Measurements from ENCODE around the gene EMC8. TPM values are rescaled to one million over a fixed set of nuclear protein-coding genes. Genes with fewer than 3 reads are reported as not detected.
"Not testable (repeated sequence)": the region's sequence is repeated elsewhere in the genome, so short reads cannot be mapped to it uniquely, and the experiment has no call there.

Gene EMC8
- total RNA-seq, 1 experiment from 2014 or later: 73.0 TPM

- ATAC-seq; H3K9me3 ChIP-seq (ENCODE audit: control insufficient read depth in 1 of 2, insufficient read depth in 1 of 2, low read depth in 1 of 2, low read length in 2 of 2); H3K4me3 ChIP-seq (replicated peaks in 1 of 2; ENCODE audit: low read depth in 1 of 2, low read length in 2 of 2); POLR2A ChIA-PET; H3K4me1 ChIP-seq (ENCODE audit: control insufficient read depth in 1 of 2, insufficient read depth in 2 of 2, low read length in 2 of 2); H3K9me2 ChIP-seq (ENCODE audit: insufficient read depth); RAD21 ChIA-PET (ENCODE audit: low non-redundant PET in 1 of 2, low total read pairs in 2 of 2, uncharacterized antibody in 2 of 2, unreplicated experiment in 2 of 2); H3K4me2 ChIP-seq (ENCODE audit: low read length); intact Hi-C loops (cut with micrococcal nuclease); H3K36me3 ChIP-seq (ENCODE audit: control insufficient read depth in 1 of 2, insufficient read depth in 2 of 2, low read length in 2 of 2); DNase-seq (ENCODE audit: low read depth, low spot score); H4K20me1 ChIP-seq (ENCODE audit: insufficient read depth); BruUV-seq (replicated peaks); H2AFZ ChIP-seq (ENCODE audit: low read depth, low read length, poor library complexity, severe bottlenecking); H3K79me2 ChIP-seq (ENCODE audit: insufficient read depth, low read length); H3K27ac ChIP-seq (ENCODE audit: low read depth, low read length); H3K9ac ChIP-seq (ENCODE audit: low read length); CTCF ChIA-PET: not testable (repeated sequence)
- H3K27me3 ChIP-seq (ENCODE audit: insufficient read depth, low read length): peaks cover 32% of the 10 kb centered on the region
These were observed 38.3 kb upstream of the EMC8 start for GRCh38 chr16:85837654-85838053.

- H3K27ac ChIP-seq (ENCODE audit: low read depth, low read length): no peak overlapping the region
- peaks cover 32% of the 10 kb centered on the region for H3K27me3 ChIP-seq (ENCODE audit: insufficient read depth, low read length)
- intact Hi-C loops (cut with micrococcal nuclease): no loop called here
- H3K79me2 ChIP-seq (ENCODE audit: insufficient read depth, low read length): no peaks in the 10 kb centered on the region
- POLR2A ChIA-PET: no interaction called here
- RAD21 ChIA-PET (ENCODE audit: low non-redundant PET in 1 of 2, low total read pairs in 2 of 2, uncharacterized antibody in 2 of 2, unreplicated experiment in 2 of 2): no interaction called here
- H3K9ac ChIP-seq (ENCODE audit: low read length): no peak overlapping the region
- H3K4me1 ChIP-seq (ENCODE audit: control insufficient read depth in 1 of 2, insufficient read depth in 2 of 2, low read length in 2 of 2): no peaks in the 10 kb centered on the region
- H3K4me2 ChIP-seq (ENCODE audit: low read length): no peak overlapping the region
- no peak for TF ChIP-seq SRF (IDR thresholded peaks at IDR 0.05; ENCODE audit: low read depth)
- TF ChIP-seq, protein P1, sequence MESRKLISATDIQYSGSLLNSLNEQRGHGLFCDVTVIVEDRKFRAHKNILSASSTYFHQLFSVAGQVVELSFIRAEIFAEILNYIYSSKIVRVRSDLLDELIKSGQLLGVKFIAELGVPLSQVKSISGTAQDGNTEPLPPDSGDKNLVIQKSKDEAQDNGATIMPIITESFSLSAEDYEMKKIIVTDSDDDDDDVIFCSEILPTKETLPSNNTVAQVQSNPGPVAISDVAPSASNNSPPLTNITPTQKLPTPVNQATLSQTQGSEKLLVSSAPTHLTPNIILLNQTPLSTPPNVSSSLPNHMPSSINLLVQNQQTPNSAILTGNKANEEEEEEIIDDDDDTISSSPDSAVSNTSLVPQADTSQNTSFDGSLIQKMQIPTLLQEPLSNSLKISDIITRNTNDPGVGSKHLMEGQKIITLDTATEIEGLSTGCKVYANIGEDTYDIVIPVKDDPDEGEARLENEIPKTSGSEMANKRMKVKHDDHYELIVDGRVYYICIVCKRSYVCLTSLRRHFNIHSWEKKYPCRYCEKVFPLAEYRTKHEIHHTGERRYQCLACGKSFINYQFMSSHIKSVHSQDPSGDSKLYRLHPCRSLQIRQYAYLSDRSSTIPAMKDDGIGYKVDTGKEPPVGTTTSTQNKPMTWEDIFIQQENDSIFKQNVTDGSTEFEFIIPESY (IDR thresholded peaks at IDR 0.05; ENCODE audit: extremely low read depth, insufficient replicate concordance, low read length): no peak
- H3K9me3 ChIP-seq (ENCODE audit: control insufficient read depth in 1 of 2, insufficient read depth in 1 of 2, low read depth in 1 of 2, low read length in 2 of 2): no peaks in the 10 kb centered on the region; a peak in 1 of 4 replicates
- CTCF ChIA-PET: no interaction called here
- H2AFZ ChIP-seq (ENCODE audit: low read depth, low read length, poor library complexity, severe bottlenecking): no peak overlapping the region
- no peaks in the 10 kb centered on the region for H4K20me1 ChIP-seq (ENCODE audit: insufficient read depth)
- no TSS peak for BruUV-seq (replicated peaks)
- H3K9me2 ChIP-seq (ENCODE audit: insufficient read depth): no peaks in the 10 kb centered on the region
- DNase-seq (ENCODE audit: low read depth, low spot score): no peak
- no peak overlapping the region for H3K4me3 ChIP-seq (replicated peaks in 1 of 2; ENCODE audit: low read depth in 1 of 2, low read length in 2 of 2)
- no peak for ATAC-seq
- H3K36me3 ChIP-seq (ENCODE audit: control insufficient read depth in 1 of 2, insufficient read depth in 2 of 2, low read length in 2 of 2): no peaks in the 10 kb centered on the region
These were observed 37.6 kb upstream of the EMC8 start for GRCh38 chr16:85836706-85837582.
